ENCODE measurements around the gene F5. TPM values are rescaled to one million over a fixed set of nuclear protein-coding genes. Genes with fewer than 3 reads are reported as not detected.
A peak's percentile ranks its signal among the peaks of the same experiment; 100 is the strongest.
"Not testable (repeated sequence)": the region's sequence is repeated elsewhere in the genome, so short reads cannot be mapped to it uniquely, and the experiment has no call there.

Gene F5
- total and polyA plus RNA-seq, 2 of the 13 experiments (the other 11 are each of a cell fraction or from before 2014, with no cell fraction given) = 38.3 to 64.0 TPM

- TF ChIP-seq NFYB (CRISPR knock-in tag; IDR thresholded peaks at IDR 0.05) = no peak
- no peak for TF ChIP-seq KMT2A (CRISPR knock-in tag; IDR thresholded peaks at IDR 0.05)
- TF ChIP-seq, protein P1, sequence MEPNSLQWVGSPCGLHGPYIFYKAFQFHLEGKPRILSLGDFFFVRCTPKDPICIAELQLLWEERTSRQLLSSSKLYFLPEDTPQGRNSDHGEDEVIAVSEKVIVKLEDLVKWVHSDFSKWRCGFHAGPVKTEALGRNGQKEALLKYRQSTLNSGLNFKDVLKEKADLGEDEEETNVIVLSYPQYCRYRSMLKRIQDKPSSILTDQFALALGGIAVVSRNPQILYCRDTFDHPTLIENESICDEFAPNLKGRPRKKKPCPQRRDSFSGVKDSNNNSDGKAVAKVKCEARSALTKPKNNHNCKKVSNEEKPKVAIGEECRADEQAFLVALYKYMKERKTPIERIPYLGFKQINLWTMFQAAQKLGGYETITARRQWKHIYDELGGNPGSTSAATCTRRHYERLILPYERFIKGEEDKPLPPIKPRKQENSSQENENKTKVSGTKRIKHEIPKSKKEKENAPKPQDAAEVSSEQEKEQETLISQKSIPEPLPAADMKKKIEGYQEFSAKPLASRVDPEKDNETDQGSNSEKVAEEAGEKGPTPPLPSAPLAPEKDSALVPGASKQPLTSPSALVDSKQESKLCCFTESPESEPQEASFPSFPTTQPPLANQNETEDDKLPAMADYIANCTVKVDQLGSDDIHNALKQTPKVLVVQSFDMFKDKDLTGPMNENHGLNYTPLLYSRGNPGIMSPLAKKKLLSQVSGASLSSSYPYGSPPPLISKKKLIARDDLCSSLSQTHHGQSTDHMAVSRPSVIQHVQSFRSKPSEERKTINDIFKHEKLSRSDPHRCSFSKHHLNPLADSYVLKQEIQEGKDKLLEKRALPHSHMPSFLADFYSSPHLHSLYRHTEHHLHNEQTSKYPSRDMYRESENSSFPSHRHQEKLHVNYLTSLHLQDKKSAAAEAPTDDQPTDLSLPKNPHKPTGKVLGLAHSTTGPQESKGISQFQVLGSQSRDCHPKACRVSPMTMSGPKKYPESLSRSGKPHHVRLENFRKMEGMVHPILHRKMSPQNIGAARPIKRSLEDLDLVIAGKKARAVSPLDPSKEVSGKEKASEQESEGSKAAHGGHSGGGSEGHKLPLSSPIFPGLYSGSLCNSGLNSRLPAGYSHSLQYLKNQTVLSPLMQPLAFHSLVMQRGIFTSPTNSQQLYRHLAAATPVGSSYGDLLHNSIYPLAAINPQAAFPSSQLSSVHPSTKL (CRISPR knock-in tag; IDR thresholded peaks at IDR 0.05) = peak; percentile 25; the same call in 1 of the 2 replicates
- no peak for TF ChIP-seq PAF1 (CRISPR knock-in tag; IDR thresholded peaks at IDR 0.05)
- TF ChIP-seq ZNF746 (CRISPR knock-in tag; IDR thresholded peaks at IDR 0.05) = no peak
- TF ChIP-seq SNAI1 (CRISPR knock-in tag; IDR thresholded peaks at IDR 0.05; ENCODE audit: borderline replicate concordance) = no peak
- TF ChIP-seq PAXIP1 (CRISPR knock-in tag; conservative IDR thresholded peaks at IDR 0.05) = peak; percentile 53
- no peak for TF ChIP-seq ISX (CRISPR knock-in tag; conservative IDR thresholded peaks at IDR 0.05)
- TF ChIP-seq CHD4 (IDR thresholded peaks at IDR 0.05; ENCODE audit: borderline replicate concordance, low read length) = no peak
- TF ChIP-seq YEATS2 (CRISPR knock-in tag; IDR thresholded peaks at IDR 0.05; ENCODE audit: borderline replicate concordance) = no peak
- TF ChIP-seq, protein P2, sequence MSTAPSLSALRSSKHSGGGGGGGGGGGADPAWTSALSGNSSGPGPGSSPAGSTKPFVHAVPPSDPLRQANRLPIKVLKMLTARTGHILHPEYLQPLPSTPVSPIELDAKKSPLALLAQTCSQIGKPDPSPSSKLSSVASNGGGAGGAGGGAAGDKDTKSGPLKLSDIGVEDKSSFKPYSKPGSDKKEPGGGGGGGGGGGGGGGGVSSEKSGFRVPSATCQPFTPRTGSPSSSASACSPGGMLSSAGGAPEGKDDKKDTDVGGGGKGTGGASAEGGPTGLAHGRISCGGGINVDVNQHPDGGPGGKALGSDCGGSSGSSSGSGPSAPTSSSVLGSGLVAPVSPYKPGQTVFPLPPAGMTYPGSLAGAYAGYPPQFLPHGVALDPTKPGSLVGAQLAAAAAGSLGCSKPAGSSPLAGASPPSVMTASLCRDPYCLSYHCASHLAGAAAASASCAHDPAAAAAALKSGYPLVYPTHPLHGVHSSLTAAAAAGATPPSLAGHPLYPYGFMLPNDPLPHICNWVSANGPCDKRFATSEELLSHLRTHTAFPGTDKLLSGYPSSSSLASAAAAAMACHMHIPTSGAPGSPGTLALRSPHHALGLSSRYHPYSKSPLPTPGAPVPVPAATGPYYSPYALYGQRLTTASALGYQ (CRISPR knock-in tag; IDR thresholded peaks at IDR 0.05) = no peak
Measured at GRCh38 chr1:169507413-169507812, 78.9 kb downstream of the F5 start (continued).

DNA sequence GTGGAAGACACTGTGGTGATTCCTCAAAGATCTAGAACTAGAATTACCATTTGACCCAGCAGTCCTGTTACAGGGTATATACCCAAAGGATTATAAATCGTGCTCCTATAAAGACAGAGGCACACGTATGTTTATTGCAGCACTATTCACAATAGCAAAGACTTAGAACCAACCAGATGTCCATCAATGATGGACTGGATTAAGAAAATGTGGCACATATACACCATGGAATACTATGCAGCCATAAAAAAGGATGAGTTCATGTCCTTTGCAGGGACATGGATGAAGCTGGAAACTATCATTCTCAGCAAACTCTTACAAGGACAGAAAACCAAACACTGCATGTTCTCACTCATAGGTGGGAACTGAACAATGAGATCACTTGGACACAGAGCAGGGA, 82.7 kb downstream of the F5 start:
- FAIRE-seq; H3K36me3 ChIP-seq (replicated peaks in 1 of 2; ENCODE audit: control insufficient read depth in 1 of 2, insufficient read depth in 2 of 2, low read length in 2 of 2): not testable (repeated sequence)

More for the DNA sequence above, 82.7 kb downstream of the F5 start:
- H4K20me1 ChIP-seq (ENCODE audit: insufficient read depth, low read length); H3K9me3 ChIP-seq (ENCODE audit: low read length); H3K79me2 ChIP-seq (ENCODE audit: insufficient read depth, low read length); intact Hi-C loops (cut with micrococcal nuclease; ENCODE audit: unreplicated experiment); H3K27me3 ChIP-seq (ENCODE audit: control insufficient read depth in 1 of 2, insufficient read depth in 2 of 2, low read length in 2 of 2); H3K4me3 ChIP-seq (replicated peaks in 1 of 3; ENCODE audit: insufficient read depth in 1 of 3, low read depth in 2 of 3, low read length in 3 of 3); BruUV-seq (replicated peaks); DNase-seq (ENCODE audit: low spot score); H3K4me2 ChIP-seq (ENCODE audit: low read depth, low read length); in situ Hi-C loops (cut with HindIII; ENCODE audit: extremely low pct_ligation_motif_present, low pct_unique_long_range_greater_than_20kb); CTCF ChIA-PET (ENCODE audit: low intra/inter-chr PET ratio, low total read pairs); H2AFZ ChIP-seq (ENCODE audit: low read length); H3K27ac ChIP-seq (ENCODE audit: extremely low read length, insufficient read depth, low read length); H3K9ac ChIP-seq (ENCODE audit: insufficient read depth, low read depth, low read length); POLR2A ChIA-PET; ATAC-seq: not testable (repeated sequence)
- peaks cover 47% of the 10 kb centered on the region for H3K4me1 ChIP-seq (ENCODE audit: insufficient read depth, low read length)
- WGBS (ENCODE audit: low lambda C conversion rate) = 97% methylated on average over 2 of the region's 2 CpGs

All from HepG2 (cell line).